SIG-M5 treated with dmso at 0.1 percent for 504 hours (cell line): ENCODE measurements around the gene ZBTB49.

Experiments used
- DNase-seq: peaks from one replicate; lab custom pipeline; 2025; ENCODE audit not compliant: unreplicated experiment; lab: John Stamatoyannopoulos, UW

Gene ZBTB49

DNA sequence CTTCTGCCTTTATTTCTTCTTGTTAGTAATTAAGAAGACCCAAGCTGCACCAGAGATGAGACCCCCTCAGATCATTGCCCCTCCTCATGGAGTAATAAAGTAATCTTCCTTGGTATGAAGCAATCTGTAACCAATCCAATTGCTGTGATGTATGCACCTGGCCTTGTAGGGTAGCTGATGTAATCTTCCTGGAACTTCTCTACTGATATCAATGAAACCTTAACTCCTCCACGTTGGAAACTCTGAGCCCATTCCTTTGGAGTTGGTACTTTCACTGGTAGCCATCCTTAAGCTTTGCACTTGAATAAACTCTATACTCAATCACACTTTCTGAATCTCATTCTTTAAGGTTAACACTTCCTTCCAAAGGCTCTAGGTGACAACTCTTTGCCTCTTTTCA, 65.3 kb downstream of the ZBTB49 start:
- no peak for DNase-seq

DNA sequence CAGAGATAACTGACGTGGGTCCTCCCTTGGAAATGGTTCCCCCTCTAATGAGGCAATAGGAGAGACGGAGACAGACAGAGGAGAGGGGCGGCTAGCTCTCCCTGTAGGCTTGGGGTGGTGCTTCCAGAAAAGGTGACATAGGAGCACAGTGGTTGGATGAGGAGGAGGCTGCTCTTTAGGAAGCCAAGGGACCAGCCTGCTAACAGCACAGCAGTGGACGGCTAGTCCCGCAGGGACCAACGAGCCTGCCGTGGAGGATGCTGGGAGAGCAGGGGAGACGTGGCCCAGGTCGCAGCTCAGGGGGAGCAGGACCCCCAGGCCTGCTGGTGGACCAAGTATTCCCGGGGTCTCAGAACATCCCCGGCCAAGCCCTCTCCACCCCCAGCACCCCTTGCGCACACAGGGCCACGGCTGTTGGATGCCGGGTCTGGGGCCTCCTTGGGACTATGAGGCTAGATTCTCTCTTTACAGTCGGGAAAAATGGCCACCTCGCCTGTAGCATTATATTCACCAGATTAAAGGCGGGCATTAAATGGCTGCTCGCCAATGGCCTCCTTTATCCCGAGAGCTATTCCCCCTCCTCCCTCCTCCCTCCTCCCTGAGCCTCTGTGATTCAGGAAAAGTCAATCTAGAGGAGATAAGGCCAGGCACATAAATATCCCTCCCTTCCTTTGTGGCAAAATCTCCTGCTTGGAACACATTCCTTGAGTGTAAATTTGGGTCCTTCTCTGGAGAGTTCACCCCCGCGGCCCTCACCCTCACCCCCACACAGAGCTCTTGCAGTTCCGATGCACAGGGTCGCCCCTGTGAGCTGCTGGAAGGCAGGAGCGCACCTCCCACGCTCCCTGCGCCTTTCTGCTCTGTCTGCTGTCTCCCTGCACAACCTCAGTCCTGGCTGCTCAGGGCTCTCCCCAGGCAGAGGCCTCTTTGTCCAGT, 66.3 kb downstream of the ZBTB49 start:
- no peak for DNase-seq

- no peak for DNase-seq
Observed at GRCh38 chr4:4358093-4358854, 68.2 kb downstream of the ZBTB49 start.

DNA sequence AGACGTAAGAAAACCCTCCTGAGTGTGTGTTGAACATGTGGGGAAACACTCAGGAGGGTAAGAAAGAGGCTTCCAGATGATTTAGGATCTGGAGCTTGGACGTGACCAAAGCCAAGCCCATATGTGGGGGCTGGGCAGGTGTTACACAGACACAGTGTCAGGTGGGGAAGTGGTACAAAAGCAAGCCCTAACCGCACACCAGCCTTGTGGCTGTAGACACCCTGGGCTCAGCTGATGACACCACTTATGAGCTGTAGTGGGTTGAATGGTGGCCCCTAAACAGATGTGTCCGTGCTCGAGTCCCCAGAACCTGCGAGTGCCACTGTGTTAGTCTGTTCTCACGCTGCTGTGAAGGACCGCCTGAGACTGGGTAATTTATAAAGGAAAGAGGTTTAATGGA, 71.8 kb downstream of the ZBTB49 start:
- no peak for DNase-seq

GRCh38 chr4:4362991-4363697, 73.1 kb downstream of the ZBTB49 start:
- DNase-seq = no peak

DNA sequence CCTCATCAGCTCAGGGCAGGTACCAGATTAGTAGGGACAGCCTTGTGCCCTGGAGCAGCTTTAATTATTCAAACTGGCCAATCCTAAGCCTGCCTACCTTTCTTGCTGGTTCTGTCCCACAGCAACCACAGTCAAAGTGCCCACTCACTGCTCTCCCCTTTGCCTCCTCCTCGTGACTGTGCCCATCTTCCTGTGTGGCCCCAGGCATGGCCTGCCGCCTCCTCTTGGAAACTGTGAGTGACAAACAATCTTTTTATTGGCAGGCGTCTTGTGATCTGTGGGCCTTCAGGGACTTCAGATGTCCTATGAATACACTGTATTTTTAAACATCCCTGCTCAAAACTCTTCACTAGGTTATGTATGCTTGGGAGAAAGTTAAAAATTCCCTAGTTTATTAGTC, 74.0 kb downstream of the ZBTB49 start:
- no peak for DNase-seq

- DNase-seq = no peak
Observed at GRCh38 chr4:4364486-4365208, 74.6 kb downstream of the ZBTB49 start.

- no peak for DNase-seq
Observed at GRCh38 chr4:4368809-4369580, 78.9 kb downstream of the ZBTB49 start.
